ENCODE results near the gene NT5DC1. TPM values are rescaled to one million over a fixed set of nuclear protein-coding genes. Genes with fewer than 3 reads are reported as not detected.

The NT5DC1 gene
- total RNA-seq, 1 experiment from 2014 or later = 37.7 TPM

Other genes with a start within 250 kb of the NT5DC1 start
- 1.8 and 1.9 TPM in 2 replicates for gene FRK, start 40.0 kb upstream of the NT5DC1 start, total RNA-seq (2014; rRNA removed; shearing (Covaris generic))
- gene COL10A1, start 25.3 kb downstream of the NT5DC1 start, total RNA-seq (2014; rRNA removed; shearing (Covaris generic)) = not detected in 2 replicates
- 6.1 and 7.4 TPM in 2 replicates for gene TSPYL4, start 153.2 kb downstream of the NT5DC1 start, total RNA-seq (2014; rRNA removed; shearing (Covaris generic))
- gene TSPYL1, start 179.1 kb downstream of the NT5DC1 start, total RNA-seq (2014; rRNA removed; shearing (Covaris generic)) = 37.4 and 40.2 TPM in 2 replicates